SW 1271 (cell line): ENCODE data around the gene MSI1.

Source experiments
- DNase-seq, 2 experiments: peaks; one replicate each; lab custom pipeline; 2025; lab: John Stamatoyannopoulos, UW

MSI1 gene

GRCh38 chr12:120368789-120369602 lies at the start of gene MSI1:
Gene MSI1, minus strand, starts transcription at chr12:120369164. Its CDS starts 73 bp downstream, at chr12:120369091.
- no peak for DNase-seq

- DNase-seq, result no peak
Observed at GRCh38 chr12:120417917-120418580, 49.1 kb upstream of the MSI1 start.

GRCh38 chr12:120416490-120417216 lies 47.7 kb upstream of the MSI1 start:
- no peak for DNase-seq

GRCh38 chr12:120413901-120414695 lies 45.1 kb upstream of the MSI1 start:
- DNase-seq, result no peak

- DNase-seq, result no peak
Observed at GRCh38 chr12:120412421-120412820, 43.5 kb upstream of the MSI1 start.

GRCh38 chr12:120408771-120409170 lies 39.8 kb upstream of the MSI1 start:
- DNase-seq, result no peak

GRCh38 chr12:120406553-120406952 lies 37.6 kb upstream of the MSI1 start:
- no peak for DNase-seq

- no peak for DNase-seq
Observed at GRCh38 chr12:120406069-120406468, 37.1 kb upstream of the MSI1 start.

GRCh38 chr12:120404271-120404670 lies 35.3 kb upstream of the MSI1 start:
- DNase-seq, result no peak

GRCh38 chr12:120403869-120404268 lies 34.9 kb upstream of the MSI1 start:
- no peak for DNase-seq

- DNase-seq, result no peak
Observed at GRCh38 chr12:120402217-120402616, 33.3 kb upstream of the MSI1 start.

GRCh38 chr12:120399531-120399930 lies 30.6 kb upstream of the MSI1 start:
- no peak for DNase-seq

GRCh38 chr12:120397824-120398540 lies 29.0 kb upstream of the MSI1 start:
- DNase-seq, result no peak

- no peak for DNase-seq
Observed at GRCh38 chr12:120394483-120395367, 25.8 kb upstream of the MSI1 start.

GRCh38 chr12:120390540-120391120 lies 21.7 kb upstream of the MSI1 start:
- DNase-seq, result no peak

- no peak for DNase-seq
Observed at GRCh38 chr12:120388691-120389481, 19.9 kb upstream of the MSI1 start.

GRCh38 chr12:120381752-120382419 lies 12.9 kb upstream of the MSI1 start:
- DNase-seq, result no peak

GRCh38 chr12:120378036-120378435 lies 9.1 kb upstream of the MSI1 start:
- no peak for DNase-seq
